GM18873 (cell line): ENCODE results near the gene TFAP2D.

Experiments
- ATAC-seq: cut with Tn5 transposase; IDR thresholded peaks from one replicate; pipeline ENCODE4 v1.9.1; 2021; ENCODE audit warnings: mild to moderate bottlenecking, moderate library complexity, moderate number of reproducible peaks; ENCODE audit not compliant: unreplicated experiment, low FRiP score

Gene TFAP2D

GRCh38 chr6:50713226-50713625, at the start of gene TFAP2D:
TSS of gene TFAP2D (plus strand) at chr6:50713526. CDS start at chr6:50714056, 530 bp downstream.
- ATAC-seq, result no peak

GRCh38 chr6:50663806-50664205, 49.5 kb upstream of the TFAP2D start:
- no peak for ATAC-seq

DNA sequence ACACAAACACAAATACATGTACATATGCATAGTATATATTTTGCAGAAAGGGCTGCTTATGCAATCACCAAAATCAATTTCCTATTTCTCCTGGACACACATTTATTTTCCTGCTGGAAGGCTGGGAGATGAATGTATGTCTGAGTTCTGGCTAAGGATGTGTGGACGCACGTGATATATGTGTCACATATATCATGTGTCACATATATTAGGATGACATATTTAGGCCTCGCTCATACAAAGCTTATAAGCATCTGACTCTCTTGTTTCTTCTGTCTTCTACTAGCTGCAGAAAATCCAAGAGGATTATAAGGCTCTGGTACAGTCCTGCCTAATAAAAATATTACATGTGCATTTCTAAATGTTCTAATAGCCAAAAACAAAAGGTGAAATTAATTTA, 47.2 kb upstream of the TFAP2D start:
- ATAC-seq, result no peak

DNA sequence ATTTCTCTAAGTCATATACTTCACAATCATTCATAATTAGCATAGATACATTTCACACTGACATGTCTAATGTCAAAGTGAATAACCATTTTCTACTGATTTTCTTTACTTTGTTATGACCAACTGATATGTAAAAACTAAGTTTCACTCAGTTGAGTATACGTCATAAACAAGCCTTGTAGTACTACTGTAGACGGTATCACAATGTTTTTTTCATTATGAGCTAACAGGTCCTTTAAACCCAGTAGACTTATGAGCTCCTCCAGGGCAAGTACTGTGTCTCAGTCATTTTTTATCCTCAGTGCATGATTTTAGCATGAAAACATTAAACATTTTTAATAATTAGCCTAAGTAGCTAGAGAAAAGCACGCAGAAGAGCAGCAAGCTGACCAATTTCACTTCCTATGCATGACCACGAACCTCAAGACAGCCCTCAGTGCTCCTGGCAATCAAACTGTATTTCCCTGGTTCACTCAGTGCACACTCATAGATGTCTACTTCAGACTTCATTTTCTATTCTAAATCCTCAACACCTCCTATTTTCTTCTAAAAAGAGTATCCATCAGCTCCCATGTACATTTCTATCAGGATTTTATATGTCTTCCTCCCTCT, 32.0 kb upstream of the TFAP2D start:
- peak; percentile 89 for ATAC-seq

- ATAC-seq, result no peak
Measured at GRCh38 chr6:50689210-50689609, 24.1 kb upstream of the TFAP2D start.

GRCh38 chr6:50691814-50692495, 21.4 kb upstream of the TFAP2D start:
- ATAC-seq, result no peak

GRCh38 chr6:50698546-50698945, 14.8 kb upstream of the TFAP2D start:
- ATAC-seq, result no peak

GRCh38 chr6:50699051-50699775, 14.1 kb upstream of the TFAP2D start:
- ATAC-seq, result no peak

- ATAC-seq, result no peak
Measured at GRCh38 chr6:50706575-50706974, 6.8 kb upstream of the TFAP2D start.

DNA sequence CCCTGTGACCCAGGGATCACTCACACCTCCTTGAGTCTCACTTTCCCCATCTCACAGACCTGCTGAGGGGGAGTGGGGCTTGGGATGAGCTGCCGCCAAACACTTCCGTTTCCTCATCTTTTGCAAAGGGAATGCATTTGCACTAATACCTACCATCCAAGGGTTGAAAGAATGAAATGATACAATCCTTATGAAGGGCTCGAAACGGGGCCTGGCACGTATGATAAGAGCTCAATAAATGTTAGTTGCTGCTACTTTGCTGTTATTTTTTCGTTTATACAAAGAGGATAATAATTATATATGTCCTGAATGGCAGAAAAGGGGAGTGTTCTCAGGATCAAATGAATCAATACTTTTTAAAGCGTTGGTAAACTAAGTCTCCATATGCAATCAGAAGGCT, 6.1 kb upstream of the TFAP2D start:
- no peak for ATAC-seq

DNA sequence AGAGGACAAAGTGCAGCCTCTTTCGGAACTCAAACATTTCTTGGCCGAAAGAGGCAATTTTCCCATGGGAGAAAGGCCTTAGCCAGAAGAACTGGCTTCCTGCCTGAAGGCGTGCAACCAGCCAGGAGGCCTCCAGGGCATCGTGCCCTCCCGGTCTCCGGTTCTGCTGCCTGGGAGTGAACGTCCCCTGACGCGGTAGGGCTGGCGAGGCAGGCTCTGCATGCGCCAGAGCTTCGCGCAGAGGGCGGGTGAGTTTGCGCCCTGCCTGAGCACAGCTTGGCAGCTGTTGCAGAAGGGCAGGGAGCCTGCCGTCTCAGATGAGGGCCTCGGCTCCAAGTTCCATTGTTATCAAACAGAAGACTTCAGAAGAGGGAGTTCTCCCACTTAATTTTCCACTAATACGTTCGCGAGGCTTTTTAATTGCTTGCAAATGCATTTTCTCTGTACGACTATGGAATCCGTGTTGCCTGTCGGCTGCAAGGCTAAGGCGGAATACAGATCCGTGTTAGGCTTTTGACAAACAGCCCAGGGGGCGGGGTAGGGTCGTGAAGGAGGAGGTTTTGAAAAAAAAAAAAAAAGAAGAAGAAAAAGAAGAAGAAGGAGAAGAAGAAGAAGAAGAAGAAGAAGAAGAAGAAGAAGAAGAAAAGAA, 5.5 kb upstream of the TFAP2D start:
- no peak for ATAC-seq

- no peak for ATAC-seq
Measured at GRCh38 chr6:50708664-50709365, 4.5 kb upstream of the TFAP2D start.

- ATAC-seq, result no peak
Measured at GRCh38 chr6:50709366-50709734, 4.0 kb upstream of the TFAP2D start.

GRCh38 chr6:50711686-50712085, 1.6 kb upstream of the TFAP2D start:
- ATAC-seq, result no peak

GRCh38 chr6:50712291-50712690, 1.0 kb upstream of the TFAP2D start:
- ATAC-seq, result no peak

DNA sequence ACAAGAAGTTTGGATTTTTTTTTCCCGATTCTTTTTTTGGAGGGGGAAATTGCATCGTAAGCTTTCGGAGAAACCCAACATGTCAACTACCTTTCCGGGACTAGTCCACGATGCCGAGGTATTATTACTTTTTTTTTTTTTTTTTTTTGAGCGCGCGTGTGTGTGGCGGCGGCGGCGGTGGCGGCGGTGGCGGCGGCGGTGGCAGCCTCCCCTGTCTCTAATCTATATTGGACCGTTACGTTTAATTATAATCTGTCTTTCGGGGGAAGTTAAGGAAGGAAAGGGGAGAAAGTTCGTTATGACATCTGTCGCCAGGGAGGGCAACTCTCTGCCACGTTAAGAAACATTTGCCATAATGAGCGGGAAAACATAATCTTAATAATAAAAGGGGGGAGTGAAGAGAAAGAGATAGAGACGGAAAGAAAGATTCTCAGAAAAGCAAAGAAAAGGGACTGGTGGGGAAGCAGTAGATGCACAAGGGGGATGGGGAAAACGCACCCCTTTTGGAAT, 706 bp downstream of the TFAP2D start:
- ATAC-seq, result no peak

GRCh38 chr6:50714487-50715379, 1.4 kb downstream of the TFAP2D start:
- no peak for ATAC-seq

- no peak for ATAC-seq
Measured at GRCh38 chr6:50716899-50717509, 3.7 kb downstream of the TFAP2D start.
